ENCODE data around the gene EEF2. TPM values are rescaled to one million over a fixed set of nuclear protein-coding genes. Genes with fewer than 3 reads are reported as not detected.
"Not testable (repeated sequence)": the region's sequence is repeated elsewhere in the genome, so short reads cannot be mapped to it uniquely, and the experiment has no call there.

Gene EEF2
- total RNA-seq, 1 experiment from 2014 or later, result 1,742 TPM

DNA sequence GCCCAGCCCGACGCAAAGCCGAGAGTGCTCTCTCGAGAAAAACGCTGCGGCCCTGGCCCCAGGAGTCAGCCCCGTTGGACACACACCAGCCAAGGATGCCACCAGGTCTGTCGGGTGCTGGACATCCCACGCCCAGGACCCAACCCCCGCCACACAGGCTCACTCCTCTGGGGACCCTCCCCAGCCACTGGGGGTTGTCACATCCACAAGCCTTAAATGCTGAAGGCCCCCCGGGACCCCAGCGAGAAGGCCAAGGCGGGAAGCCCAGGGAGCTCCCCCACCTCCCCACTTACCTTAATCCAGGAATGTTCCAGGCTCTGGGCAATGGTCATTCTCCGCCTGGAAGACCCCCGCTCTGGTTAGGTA is 25.5 kb downstream of the EEF2 start:
- CTCF ChIA-PET, result no interaction called here

DNA sequence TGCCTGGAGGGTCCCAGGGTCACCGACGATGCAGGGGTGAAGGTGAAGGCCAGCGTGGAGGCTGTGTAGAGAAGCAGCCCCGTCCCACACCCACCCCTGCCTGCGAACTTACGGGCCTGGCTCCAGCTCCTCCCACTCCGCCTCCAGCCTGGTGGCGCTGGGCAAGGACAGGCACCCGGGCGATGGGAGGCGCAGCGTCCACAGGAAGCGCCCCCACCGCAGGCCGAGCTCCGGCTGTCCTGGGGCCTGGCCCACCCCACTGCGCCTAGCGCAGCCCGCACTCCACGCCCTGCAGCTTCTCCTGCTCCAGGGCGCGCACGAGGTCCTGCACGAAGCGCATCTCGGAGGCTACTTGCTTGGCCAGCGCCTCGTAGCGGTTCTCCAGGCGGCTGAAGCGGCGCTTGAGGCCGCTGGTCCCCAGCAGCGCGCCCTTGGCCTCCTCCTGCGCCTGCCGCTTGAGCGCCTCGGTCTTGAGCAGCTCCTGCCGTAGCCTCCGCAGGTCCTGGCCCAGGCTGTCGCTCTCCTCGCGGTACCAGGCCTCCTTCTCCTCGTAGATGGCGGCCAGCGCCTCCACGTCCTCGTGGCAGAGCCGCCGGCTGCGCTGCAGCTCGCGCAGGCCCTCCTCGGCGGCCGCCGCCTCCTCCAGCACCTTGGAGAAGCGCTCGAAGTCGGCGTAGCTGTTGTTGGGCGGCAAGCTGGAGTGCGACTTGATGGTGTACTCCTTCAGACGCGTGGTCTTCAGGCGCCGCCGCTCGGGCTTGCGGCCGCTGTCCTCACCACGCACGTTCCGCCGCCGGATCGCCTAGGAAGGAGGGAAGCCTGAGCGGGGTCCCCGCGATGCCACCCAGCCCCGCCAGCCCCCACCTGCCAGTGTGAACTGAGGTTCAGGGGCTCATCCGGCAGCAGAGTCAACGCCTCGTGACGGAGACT is 26.2 kb downstream of the EEF2 start:
- CTCF ChIA-PET, result no interaction called here

More for the DNA sequence above, 25.5 kb downstream of the EEF2 start:
- Histone ChIP-seq H3K27me3 (ENCODE audit: insufficient read depth, low read depth) (no peaks in the 10 kb centered on the region), H3K79me2 (ENCODE audit: low read depth) (no peaks in the 10 kb centered on the region), H2AFZ (no peak overlapping the region), H3K9me2 (ENCODE audit: insufficient read depth) (no peaks in the 10 kb centered on the region), H3K36me3 (ENCODE audit: low read depth) (no peaks in the 10 kb centered on the region), H3F3A (ENCODE audit: insufficient read depth, low read depth) (peaks cover 3% of the 10 kb centered on the region; the same call in 1 of the 2 replicates), H4K20me1 (ENCODE audit: insufficient read depth) (no peaks in the 10 kb centered on the region), H3K27ac (no peak overlapping the region), H3K9me3 (ENCODE audit: insufficient read depth, low read depth) (no peaks in the 10 kb centered on the region), H3K4me2 (no peak overlapping the region), H3K4me3 (no peak overlapping the region), H3K4me1 (replicated peaks; ENCODE audit: insufficient read depth) (no peaks in the 10 kb centered on the region)
- intact Hi-C loops (cut with micrococcal nuclease; ENCODE audit: unreplicated experiment), result no loop called here
- no TSS peak for BruUV-seq (replicated peaks)
- POLR2A ChIA-PET (ENCODE audit: unreplicated experiment), result no interaction called here
- no peak for DNase-seq
- TF ChIP-seq, protein P1, sequence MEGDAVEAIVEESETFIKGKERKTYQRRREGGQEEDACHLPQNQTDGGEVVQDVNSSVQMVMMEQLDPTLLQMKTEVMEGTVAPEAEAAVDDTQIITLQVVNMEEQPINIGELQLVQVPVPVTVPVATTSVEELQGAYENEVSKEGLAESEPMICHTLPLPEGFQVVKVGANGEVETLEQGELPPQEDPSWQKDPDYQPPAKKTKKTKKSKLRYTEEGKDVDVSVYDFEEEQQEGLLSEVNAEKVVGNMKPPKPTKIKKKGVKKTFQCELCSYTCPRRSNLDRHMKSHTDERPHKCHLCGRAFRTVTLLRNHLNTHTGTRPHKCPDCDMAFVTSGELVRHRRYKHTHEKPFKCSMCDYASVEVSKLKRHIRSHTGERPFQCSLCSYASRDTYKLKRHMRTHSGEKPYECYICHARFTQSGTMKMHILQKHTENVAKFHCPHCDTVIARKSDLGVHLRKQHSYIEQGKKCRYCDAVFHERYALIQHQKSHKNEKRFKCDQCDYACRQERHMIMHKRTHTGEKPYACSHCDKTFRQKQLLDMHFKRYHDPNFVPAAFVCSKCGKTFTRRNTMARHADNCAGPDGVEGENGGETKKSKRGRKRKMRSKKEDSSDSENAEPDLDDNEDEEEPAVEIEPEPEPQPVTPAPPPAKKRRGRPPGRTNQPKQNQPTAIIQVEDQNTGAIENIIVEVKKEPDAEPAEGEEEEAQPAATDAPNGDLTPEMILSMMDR (conservative IDR thresholded peaks at IDR 0.05), result no peak
- TF ChIP-seq EZH2 (IDR thresholded peaks at IDR 0.05; ENCODE audit: low read depth), result no peak

DNA sequence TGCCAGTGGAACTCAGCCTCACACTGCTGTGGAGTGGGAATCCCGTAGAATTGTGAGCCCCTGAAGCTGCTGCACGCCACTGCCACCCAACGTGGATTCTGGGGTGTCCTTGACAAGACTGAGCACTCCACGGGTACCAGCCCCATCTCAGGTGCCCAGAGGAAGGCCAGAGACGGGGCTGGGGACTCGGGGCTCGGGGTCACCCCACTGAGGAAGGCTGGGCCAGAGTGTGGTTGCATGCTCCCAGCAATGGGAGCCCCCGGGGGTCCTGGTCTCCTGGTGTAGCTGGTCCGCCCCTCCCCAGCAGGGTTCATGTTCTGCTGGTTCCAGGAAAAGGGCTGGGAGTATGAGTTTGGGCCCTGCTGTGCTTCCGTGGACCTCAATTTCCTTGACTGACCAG is 29.6 kb downstream of the EEF2 start:
- CTCF ChIA-PET, result no interaction called here
- Histone ChIP-seq H3K27me3 (ENCODE audit: insufficient read depth, low read depth) (no peaks in the 10 kb centered on the region), H3K36me3 (ENCODE audit: low read depth) (no peaks in the 10 kb centered on the region), H3F3A (ENCODE audit: insufficient read depth, low read depth) (peaks cover 3% of the 10 kb centered on the region; the same call in 1 of the 2 replicates), H2AFZ (no peak overlapping the region), H3K27ac (no peak overlapping the region), H3K9me3 (ENCODE audit: insufficient read depth, low read depth) (no peaks in the 10 kb centered on the region), H4K20me1 (ENCODE audit: insufficient read depth) (no peaks in the 10 kb centered on the region), H3K79me2 (ENCODE audit: low read depth) (no peaks in the 10 kb centered on the region), H3K9me2 (ENCODE audit: insufficient read depth) (no peaks in the 10 kb centered on the region), H3K4me1 (replicated peaks; ENCODE audit: insufficient read depth) (no peaks in the 10 kb centered on the region), H3K4me2 (no peak overlapping the region), H3K4me3 (no peak overlapping the region)
- POLR2A ChIA-PET (ENCODE audit: unreplicated experiment), result no interaction called here
- TF ChIP-seq, protein P1 (conservative IDR thresholded peaks at IDR 0.05), result no peak
- no peak for TF ChIP-seq EZH2 (IDR thresholded peaks at IDR 0.05; ENCODE audit: low read depth)
- no peak for DNase-seq
- BruUV-seq (replicated peaks), result no TSS peak
- intact Hi-C loops (cut with micrococcal nuclease; ENCODE audit: unreplicated experiment), result no loop called here

More for the DNA sequence above, 26.2 kb downstream of the EEF2 start:
- intact Hi-C loops (cut with micrococcal nuclease; ENCODE audit: unreplicated experiment), result no loop called here
- Histone ChIP-seq H3K9me2 (ENCODE audit: insufficient read depth) (no peaks in the 10 kb centered on the region), H3K27ac (no peak overlapping the region), H3K4me1 (replicated peaks; ENCODE audit: insufficient read depth) (no peaks in the 10 kb centered on the region), H3K27me3 (ENCODE audit: insufficient read depth, low read depth) (no peaks in the 10 kb centered on the region), H3K4me3 (no peak overlapping the region), H3K79me2 (ENCODE audit: low read depth) (no peaks in the 10 kb centered on the region), H3K4me2 (no peak overlapping the region), H4K20me1 (ENCODE audit: insufficient read depth) (no peaks in the 10 kb centered on the region), H2AFZ (no peak overlapping the region), H3K9me3 (ENCODE audit: insufficient read depth, low read depth) (no peaks in the 10 kb centered on the region), H3K36me3 (ENCODE audit: low read depth) (no peaks in the 10 kb centered on the region), H3F3A (ENCODE audit: insufficient read depth, low read depth) (peaks cover 3% of the 10 kb centered on the region; the same call in 1 of the 2 replicates)
- TF ChIP-seq, protein P1 (conservative IDR thresholded peaks at IDR 0.05), result no peak
- TF ChIP-seq EZH2 (IDR thresholded peaks at IDR 0.05; ENCODE audit: low read depth), result no peak
- no TSS peak for BruUV-seq (replicated peaks)
- POLR2A ChIA-PET (ENCODE audit: unreplicated experiment), result no interaction called here
- no peak for DNase-seq

DNA sequence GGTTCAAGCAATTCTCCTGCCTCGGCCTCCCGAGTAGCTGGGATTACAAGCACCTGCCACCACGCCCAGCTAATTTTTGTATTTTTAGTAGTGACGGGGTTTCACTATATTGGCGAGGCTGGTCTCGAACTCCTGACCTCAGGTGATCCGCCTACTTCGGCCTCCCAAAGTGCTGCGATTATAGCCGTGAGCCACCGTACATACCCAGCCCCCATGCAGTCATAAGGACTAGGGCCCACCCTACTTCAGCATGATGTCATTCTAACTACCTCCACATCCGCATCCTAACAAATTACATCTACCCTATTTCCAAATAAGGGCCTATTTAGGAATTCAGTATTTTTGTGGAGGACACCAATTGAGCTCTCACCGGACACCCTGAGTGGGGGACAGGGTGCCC is 30.0 kb downstream of the EEF2 start:
- H3K79me2 ChIP-seq (ENCODE audit: low read depth); BruUV-seq (replicated peaks); H3K36me3 ChIP-seq (ENCODE audit: low read depth); H3K4me3 ChIP-seq; H3K4me2 ChIP-seq; DNase-seq; H3K27me3 ChIP-seq (ENCODE audit: insufficient read depth, low read depth); POLR2A ChIA-PET (ENCODE audit: unreplicated experiment); H4K20me1 ChIP-seq (ENCODE audit: insufficient read depth); H3K9me2 ChIP-seq (ENCODE audit: insufficient read depth); H3F3A ChIP-seq (ENCODE audit: insufficient read depth, low read depth); intact Hi-C loops (cut with micrococcal nuclease; ENCODE audit: unreplicated experiment); H2AFZ ChIP-seq; H3K4me1 ChIP-seq (replicated peaks; ENCODE audit: insufficient read depth); CTCF ChIA-PET; H3K9me3 ChIP-seq (ENCODE audit: insufficient read depth, low read depth); H3K27ac ChIP-seq: not testable (repeated sequence)

Measured in PC-9 (cell line).